ENCODE results near the gene CCDC27.
"Not testable (repeated sequence)": the region's sequence is repeated elsewhere in the genome, so short reads cannot be mapped to it uniquely, and the experiment has no call there.

CCDC27 gene

DNA sequence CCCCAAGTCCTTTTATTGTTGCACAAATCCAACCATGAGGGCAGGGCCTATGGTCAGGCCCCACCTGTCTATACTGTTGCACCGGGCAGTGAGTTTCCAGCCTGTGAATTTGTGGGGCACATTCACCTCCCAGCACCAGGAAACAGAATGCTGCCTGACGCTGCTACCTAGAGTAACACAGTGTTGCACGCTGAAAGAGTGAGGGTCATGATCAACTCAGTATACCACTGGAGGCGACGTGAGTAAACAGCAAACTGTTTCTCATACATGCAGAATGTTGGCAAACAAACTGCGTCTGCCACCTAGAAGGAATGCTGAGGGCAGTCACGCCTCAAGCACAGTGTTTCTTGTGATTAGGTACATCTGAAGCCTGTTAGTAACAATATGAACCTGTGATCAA lies 57.4 kb downstream of the CCDC27 start:
- H3K27ac ChIP-seq = no peak overlapping the region
- no peak for DNase-seq
- TF ChIP-seq, protein P1, sequence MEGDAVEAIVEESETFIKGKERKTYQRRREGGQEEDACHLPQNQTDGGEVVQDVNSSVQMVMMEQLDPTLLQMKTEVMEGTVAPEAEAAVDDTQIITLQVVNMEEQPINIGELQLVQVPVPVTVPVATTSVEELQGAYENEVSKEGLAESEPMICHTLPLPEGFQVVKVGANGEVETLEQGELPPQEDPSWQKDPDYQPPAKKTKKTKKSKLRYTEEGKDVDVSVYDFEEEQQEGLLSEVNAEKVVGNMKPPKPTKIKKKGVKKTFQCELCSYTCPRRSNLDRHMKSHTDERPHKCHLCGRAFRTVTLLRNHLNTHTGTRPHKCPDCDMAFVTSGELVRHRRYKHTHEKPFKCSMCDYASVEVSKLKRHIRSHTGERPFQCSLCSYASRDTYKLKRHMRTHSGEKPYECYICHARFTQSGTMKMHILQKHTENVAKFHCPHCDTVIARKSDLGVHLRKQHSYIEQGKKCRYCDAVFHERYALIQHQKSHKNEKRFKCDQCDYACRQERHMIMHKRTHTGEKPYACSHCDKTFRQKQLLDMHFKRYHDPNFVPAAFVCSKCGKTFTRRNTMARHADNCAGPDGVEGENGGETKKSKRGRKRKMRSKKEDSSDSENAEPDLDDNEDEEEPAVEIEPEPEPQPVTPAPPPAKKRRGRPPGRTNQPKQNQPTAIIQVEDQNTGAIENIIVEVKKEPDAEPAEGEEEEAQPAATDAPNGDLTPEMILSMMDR (IDR thresholded peaks at IDR 0.05; ENCODE audit: low read depth, low read length) = no peak
- no peak overlapping the region for H3K4me3 ChIP-seq (ENCODE audit: low read depth, low read length)
- peaks cover 12% of the 10 kb centered on the region for H3K9me3 ChIP-seq (ENCODE audit: severe bottlenecking)
- peaks cover 8% of the 10 kb centered on the region for H3K36me3 ChIP-seq
- H3K27me3 ChIP-seq (ENCODE audit: insufficient read depth, low read depth, severe bottlenecking) = no peaks in the 10 kb centered on the region

DNA sequence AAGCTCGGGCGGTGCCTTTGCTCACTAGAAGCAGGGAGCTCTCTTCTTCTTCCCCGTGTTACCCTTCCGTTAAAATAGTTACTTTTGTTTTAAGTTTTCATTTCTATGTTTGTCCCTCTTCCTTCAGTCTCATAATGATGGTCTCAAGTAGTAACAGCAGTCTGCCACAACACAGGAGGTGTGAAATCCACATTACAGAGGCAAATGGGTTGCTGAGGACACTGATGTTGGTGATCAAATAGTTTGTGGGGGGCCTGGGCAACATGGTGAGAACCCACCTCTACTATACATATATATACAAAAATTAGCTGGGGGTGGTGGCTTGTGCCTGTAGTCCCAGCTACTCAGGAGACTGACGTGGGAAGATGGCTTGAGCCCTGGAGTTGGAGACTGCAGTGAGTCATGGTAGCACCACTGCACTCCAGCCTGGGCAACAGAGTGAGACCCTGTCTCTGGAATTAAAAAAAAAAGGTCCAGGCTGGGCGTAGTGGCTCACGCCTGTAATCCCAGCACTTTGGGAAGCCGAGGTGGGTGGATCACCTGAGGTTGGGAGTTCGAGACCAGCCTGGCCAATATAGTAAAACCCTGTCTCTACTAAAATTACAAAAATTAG lies 58.0 kb downstream of the CCDC27 start:
- not testable (repeated sequence) for H3K4me3 ChIP-seq (ENCODE audit: low read depth, low read length); DNase-seq; H3K27ac ChIP-seq; H3K27me3 ChIP-seq (ENCODE audit: insufficient read depth, low read depth, severe bottlenecking)
- Histone ChIP-seq H3K36me3 (peaks cover 14% of the 10 kb centered on the region), H3K9me3 (ENCODE audit: severe bottlenecking) (peaks cover 12% of the 10 kb centered on the region)

DNA sequence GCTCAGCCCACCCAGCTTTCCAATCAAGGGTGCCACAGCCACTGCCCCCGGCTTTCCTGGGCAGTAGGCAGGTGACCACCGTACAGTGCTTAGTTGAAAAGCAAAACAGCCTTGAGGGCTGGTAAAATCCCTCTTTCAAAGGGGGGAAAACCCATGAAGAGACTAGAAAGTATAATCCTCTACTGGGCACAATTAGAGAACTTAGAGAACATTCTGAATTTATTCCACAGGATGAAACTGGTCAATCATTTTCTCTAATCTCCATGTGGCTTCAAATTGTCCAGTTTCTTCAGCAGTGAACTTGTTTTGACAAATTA lies 59.3 kb downstream of the CCDC27 start:
- Histone ChIP-seq H3K9me3 (ENCODE audit: severe bottlenecking) (peaks cover 12% of the 10 kb centered on the region), H3K27ac (no peak overlapping the region), H3K27me3 (ENCODE audit: insufficient read depth, low read depth, severe bottlenecking) (no peaks in the 10 kb centered on the region), H3K4me3 (ENCODE audit: low read depth, low read length) (no peak overlapping the region), H3K36me3 (peaks cover 14% of the 10 kb centered on the region)
- TF ChIP-seq, protein P1 (IDR thresholded peaks at IDR 0.05; ENCODE audit: low read depth, low read length) = no peak
- DNase-seq = no peak

GRCh38 chr1:3814065-3814464 lies 61.8 kb downstream of the CCDC27 start:
- no peaks in the 10 kb centered on the region for H3K27me3 ChIP-seq (ENCODE audit: insufficient read depth, low read depth, severe bottlenecking)
- DNase-seq = no peak
- no peaks in the 10 kb centered on the region for H3K9me3 ChIP-seq (ENCODE audit: severe bottlenecking)
- H3K36me3 ChIP-seq = peaks cover 22% of the 10 kb centered on the region
- H3K4me3 ChIP-seq (ENCODE audit: low read depth, low read length) = no peak overlapping the region
- no peak overlapping the region for H3K27ac ChIP-seq
- TF ChIP-seq, protein P1 (IDR thresholded peaks at IDR 0.05; ENCODE audit: low read depth, low read length) = no peak

- H3K27me3 ChIP-seq (ENCODE audit: insufficient read depth, low read depth, severe bottlenecking) = no peaks in the 10 kb centered on the region
- TF ChIP-seq, protein P1 (IDR thresholded peaks at IDR 0.05; ENCODE audit: low read depth, low read length) = no peak
- peaks cover 24% of the 10 kb centered on the region for H3K36me3 ChIP-seq
- no peaks in the 10 kb centered on the region for H3K9me3 ChIP-seq (ENCODE audit: severe bottlenecking)
- no peak overlapping the region for H3K4me3 ChIP-seq (ENCODE audit: low read depth, low read length)
- H3K27ac ChIP-seq = no peak overlapping the region; the same call in 1 of the 2 replicates
- DNase-seq = no peak
Measured at GRCh38 chr1:3814771-3815561, 62.7 kb downstream of the CCDC27 start.

DNA sequence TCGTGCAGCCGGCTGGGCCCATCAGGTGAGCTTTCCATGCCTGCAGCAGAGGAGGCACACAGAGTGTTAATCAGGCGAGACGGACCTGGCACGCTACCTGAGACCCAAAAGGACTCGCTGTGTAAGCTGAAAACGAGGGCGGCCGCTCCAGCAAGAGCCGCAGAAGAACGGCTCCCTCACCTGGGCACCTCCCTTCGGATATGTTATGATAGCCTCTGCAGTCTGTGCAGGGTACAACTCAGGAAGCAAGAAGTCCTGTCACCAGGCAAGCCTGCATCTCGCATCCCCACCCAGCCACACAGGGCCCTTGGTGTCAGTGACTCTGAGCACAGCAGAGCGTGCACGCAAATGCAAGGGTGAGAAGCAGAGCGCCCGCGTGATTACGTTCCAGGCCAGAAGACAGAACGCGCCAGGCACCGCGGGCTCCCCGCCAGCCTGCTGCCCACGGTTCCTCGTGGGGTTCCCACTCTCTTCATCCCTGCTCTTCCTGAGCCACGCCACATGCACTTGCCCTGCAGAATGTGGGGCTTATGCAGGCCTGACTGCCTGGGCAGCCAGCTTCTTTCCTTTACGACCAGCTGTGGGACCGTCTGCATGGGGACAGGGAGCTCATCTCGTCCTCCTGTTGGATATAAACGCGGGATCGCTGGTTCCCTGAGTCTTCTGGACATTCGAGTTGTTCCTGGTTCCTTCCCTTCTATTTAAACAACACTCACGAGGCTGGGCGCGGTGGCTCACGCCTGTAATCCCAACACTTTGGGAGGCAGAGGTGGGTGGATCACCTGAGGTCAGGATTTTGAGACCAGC lies 64.3 kb downstream of the CCDC27 start:
- DNase-seq = no peak
- Histone ChIP-seq H3K27me3 (ENCODE audit: insufficient read depth, low read depth, severe bottlenecking) (no peaks in the 10 kb centered on the region), H3K9me3 (ENCODE audit: severe bottlenecking) (no peaks in the 10 kb centered on the region), H3K36me3 (peaks cover 32% of the 10 kb centered on the region), H3K4me3 (ENCODE audit: low read depth, low read length) (no peak overlapping the region), H3K27ac (peak overlapping the region; percentile 90; the same call in 1 of the 2 replicates)
- TF ChIP-seq, protein P1 (IDR thresholded peaks at IDR 0.05; ENCODE audit: low read depth, low read length) = no peak
